ENCODE data around the gene VMAC.

DNA sequence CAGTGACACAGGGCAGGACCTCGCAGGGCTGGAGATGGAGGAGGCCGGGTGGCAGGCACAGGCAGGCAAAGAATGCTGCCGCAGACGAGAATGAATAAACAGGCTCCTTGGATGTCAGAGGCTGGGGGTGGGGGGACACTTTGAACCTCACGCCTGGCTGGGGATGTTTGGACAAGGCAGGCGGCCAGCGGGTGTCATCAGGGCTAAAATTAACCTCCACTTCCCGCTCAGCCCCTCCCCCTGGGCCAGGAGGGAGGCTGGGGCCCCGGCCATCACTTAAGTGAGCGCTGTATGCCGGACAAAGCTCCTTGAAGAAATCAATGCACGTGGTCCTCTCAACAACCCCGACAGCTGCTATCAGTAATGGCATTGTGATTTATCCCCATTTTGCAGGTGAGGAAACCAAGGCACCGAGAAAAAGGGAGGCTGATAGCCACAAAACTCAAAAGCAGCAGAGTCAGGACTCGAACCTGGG lies 24.0 kb upstream of the VMAC start:
- TF ChIP-seq, protein P1, sequence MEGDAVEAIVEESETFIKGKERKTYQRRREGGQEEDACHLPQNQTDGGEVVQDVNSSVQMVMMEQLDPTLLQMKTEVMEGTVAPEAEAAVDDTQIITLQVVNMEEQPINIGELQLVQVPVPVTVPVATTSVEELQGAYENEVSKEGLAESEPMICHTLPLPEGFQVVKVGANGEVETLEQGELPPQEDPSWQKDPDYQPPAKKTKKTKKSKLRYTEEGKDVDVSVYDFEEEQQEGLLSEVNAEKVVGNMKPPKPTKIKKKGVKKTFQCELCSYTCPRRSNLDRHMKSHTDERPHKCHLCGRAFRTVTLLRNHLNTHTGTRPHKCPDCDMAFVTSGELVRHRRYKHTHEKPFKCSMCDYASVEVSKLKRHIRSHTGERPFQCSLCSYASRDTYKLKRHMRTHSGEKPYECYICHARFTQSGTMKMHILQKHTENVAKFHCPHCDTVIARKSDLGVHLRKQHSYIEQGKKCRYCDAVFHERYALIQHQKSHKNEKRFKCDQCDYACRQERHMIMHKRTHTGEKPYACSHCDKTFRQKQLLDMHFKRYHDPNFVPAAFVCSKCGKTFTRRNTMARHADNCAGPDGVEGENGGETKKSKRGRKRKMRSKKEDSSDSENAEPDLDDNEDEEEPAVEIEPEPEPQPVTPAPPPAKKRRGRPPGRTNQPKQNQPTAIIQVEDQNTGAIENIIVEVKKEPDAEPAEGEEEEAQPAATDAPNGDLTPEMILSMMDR (IDR thresholded peaks at IDR 0.05): no peak
- no peak for TF ChIP-seq POLR2A (IDR thresholded peaks at IDR 0.05)

Data from right lobe of liver (tissue), 4 donors.